H1 (cell line): ENCODE results near the gene RPS6KL1. TPM values are rescaled to one million over a fixed set of nuclear protein-coding genes. Genes with fewer than 3 reads are reported as not detected.

Experiments
- CEBPB ChIP-seq: IDR thresholded peaks from 2 replicates; pipeline ENCODE4 v1.6.1; 2012; ENCODE audit warnings: low read depth, low read length
- CHD1 ChIP-seq: IDR thresholded peaks from 2 replicates; pipeline ENCODE4 v1.6.1; 2012; ENCODE audit warnings: low read depth, low read length, improper control_type of control experiment
- FOSL1 ChIP-seq: IDR thresholded peaks from 2 replicates; pipeline ENCODE4 v1.6.1; 2011; ENCODE audit warnings: mild to moderate bottlenecking, low read depth, low read length, moderate library complexity; ENCODE audit not compliant: insufficient read depth
- GTF2F1 ChIP-seq: IDR thresholded peaks from 2 replicates; pipeline ENCODE4 v1.6.1; 2012; ENCODE audit warnings: low read depth, low read length, improper control_type of control experiment, borderline replicate concordance
- POLR2AphosphoS5 ChIP-seq: IDR thresholded peaks from 2 replicates; pipeline ENCODE4 v1.6.1; 2011; ENCODE audit warnings: low read depth, low read length
- RBBP5 ChIP-seq: IDR thresholded peaks from 2 replicates; pipeline ENCODE4 v1.7.1; 2012; ENCODE audit warnings: low read depth, mild to moderate bottlenecking, inconsistent platforms, low read length, moderate library complexity, borderline replicate concordance
- SIN3A ChIP-seq, 2 experiments: IDR thresholded peaks in 1 of 2; conservative IDR thresholded peaks in 1 of 2; 2 replicates each; pipeline ENCODE4 v1.6.1; 2011 to 2012; ENCODE audit warnings: low read length in 2 of 2, improper control_type of control experiment in 1 of 2, low read depth in 1 of 2, mild to moderate bottlenecking in 1 of 2
- TAF1 ChIP-seq: IDR thresholded peaks from 2 replicates; pipeline ENCODE4 v1.6.1; 2011; ENCODE audit warnings: mild to moderate bottlenecking, low read depth, low read length
- TCF12 ChIP-seq: IDR thresholded peaks from 2 replicates; pipeline ENCODE4 v1.6.1; 2011; ENCODE audit warnings: low read depth, mild to moderate bottlenecking, low read length
- polyA plus RNA-seq, 7 experiments: library from polyadenylated mRNA; depleted of rRNA in 3 of 7; stranded (reverse) in 5 of 7; unstranded in 2 of 7; fragments of >200 nt in 5 of 7; fragments of 200-250 nt in 2 of 7; gene quantifications; 1 replicate in 5 of 7; 2 replicates in 1 of 7; 4 replicates in 1 of 7; pipeline versions ENCODE4 v1.2.1 to v1.2.3, GENCODE V29; 2011 to 2013; ENCODE audit warnings: missing spikeins in 2 of 7, mixed read lengths in 2 of 7
- total RNA-seq: library from RNA; stranded (reverse); fragmentation: NEBNext Ultra II Directional; extraction: Animal tissue kit (Norgen Biotek cat#: 25700); gene quantifications from 2 replicates; pipeline ENCODE4 v1.2.1, GENCODE V29; 2021
- TF ChIP-seq, protein P1 (sequence below): fragments of 300-600 bp; sonication (generic); IDR thresholded peaks from 2 replicates; pipeline ENCODE4 v1.7.1; 2012; ENCODE audit warnings: low read length, moderate library complexity, mild to moderate bottlenecking, inconsistent platforms; ENCODE audit not compliant: insufficient replicate concordance

The RPS6KL1 gene
- total and polyA plus RNA-seq, 2 of the 8 experiments (the other 6 are each of a cell fraction or from before 2014, with no cell fraction given) = 9.8 to 13.8 TPM

DNA sequence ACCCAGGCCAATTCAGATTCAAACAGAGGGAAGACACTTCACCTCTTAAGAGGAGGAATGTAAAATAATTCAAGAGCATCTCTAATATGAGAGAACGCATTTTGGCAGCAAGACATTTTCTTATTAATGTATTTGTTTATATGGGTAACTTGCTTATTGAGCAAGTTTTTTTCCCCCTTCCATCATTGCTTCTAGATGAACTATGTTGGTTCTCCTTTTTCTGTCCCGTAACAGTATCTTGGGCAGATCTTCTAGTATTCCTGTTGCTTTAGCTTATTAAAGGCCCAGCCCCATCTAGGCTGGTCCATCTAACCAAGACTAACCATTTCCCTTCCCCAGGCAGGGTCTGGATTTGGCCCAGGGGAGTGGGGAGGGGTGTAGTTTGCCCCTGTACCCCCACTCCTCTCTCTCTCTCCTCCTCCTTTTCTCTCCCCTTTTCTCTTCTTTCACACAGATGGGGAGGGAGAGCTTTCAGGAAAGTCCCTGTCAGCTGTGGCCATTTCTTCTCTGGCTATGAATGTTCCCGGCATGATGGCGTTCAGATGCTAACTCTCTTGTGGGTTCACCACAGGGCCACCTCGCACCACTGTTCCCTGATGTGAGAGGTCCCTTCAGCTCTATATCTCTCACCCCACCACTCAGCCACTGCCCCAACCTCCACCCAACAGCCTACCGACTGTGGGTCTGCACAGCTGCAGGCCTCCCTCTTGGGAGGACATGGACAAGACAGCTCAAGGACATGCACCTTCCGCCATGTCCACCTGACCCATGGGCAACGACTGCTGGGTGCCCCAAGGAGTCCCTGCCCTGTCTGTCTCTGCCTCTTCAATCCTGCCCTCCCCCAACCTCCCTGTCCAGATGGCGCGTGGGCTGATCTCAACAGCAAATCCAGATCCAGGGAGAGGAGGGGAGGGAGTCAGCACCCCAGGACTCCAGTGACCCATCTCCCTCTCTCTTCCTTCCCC, 15.8 kb upstream of the RPS6KL1 start (continued):
- TF ChIP-seq, protein P1, sequence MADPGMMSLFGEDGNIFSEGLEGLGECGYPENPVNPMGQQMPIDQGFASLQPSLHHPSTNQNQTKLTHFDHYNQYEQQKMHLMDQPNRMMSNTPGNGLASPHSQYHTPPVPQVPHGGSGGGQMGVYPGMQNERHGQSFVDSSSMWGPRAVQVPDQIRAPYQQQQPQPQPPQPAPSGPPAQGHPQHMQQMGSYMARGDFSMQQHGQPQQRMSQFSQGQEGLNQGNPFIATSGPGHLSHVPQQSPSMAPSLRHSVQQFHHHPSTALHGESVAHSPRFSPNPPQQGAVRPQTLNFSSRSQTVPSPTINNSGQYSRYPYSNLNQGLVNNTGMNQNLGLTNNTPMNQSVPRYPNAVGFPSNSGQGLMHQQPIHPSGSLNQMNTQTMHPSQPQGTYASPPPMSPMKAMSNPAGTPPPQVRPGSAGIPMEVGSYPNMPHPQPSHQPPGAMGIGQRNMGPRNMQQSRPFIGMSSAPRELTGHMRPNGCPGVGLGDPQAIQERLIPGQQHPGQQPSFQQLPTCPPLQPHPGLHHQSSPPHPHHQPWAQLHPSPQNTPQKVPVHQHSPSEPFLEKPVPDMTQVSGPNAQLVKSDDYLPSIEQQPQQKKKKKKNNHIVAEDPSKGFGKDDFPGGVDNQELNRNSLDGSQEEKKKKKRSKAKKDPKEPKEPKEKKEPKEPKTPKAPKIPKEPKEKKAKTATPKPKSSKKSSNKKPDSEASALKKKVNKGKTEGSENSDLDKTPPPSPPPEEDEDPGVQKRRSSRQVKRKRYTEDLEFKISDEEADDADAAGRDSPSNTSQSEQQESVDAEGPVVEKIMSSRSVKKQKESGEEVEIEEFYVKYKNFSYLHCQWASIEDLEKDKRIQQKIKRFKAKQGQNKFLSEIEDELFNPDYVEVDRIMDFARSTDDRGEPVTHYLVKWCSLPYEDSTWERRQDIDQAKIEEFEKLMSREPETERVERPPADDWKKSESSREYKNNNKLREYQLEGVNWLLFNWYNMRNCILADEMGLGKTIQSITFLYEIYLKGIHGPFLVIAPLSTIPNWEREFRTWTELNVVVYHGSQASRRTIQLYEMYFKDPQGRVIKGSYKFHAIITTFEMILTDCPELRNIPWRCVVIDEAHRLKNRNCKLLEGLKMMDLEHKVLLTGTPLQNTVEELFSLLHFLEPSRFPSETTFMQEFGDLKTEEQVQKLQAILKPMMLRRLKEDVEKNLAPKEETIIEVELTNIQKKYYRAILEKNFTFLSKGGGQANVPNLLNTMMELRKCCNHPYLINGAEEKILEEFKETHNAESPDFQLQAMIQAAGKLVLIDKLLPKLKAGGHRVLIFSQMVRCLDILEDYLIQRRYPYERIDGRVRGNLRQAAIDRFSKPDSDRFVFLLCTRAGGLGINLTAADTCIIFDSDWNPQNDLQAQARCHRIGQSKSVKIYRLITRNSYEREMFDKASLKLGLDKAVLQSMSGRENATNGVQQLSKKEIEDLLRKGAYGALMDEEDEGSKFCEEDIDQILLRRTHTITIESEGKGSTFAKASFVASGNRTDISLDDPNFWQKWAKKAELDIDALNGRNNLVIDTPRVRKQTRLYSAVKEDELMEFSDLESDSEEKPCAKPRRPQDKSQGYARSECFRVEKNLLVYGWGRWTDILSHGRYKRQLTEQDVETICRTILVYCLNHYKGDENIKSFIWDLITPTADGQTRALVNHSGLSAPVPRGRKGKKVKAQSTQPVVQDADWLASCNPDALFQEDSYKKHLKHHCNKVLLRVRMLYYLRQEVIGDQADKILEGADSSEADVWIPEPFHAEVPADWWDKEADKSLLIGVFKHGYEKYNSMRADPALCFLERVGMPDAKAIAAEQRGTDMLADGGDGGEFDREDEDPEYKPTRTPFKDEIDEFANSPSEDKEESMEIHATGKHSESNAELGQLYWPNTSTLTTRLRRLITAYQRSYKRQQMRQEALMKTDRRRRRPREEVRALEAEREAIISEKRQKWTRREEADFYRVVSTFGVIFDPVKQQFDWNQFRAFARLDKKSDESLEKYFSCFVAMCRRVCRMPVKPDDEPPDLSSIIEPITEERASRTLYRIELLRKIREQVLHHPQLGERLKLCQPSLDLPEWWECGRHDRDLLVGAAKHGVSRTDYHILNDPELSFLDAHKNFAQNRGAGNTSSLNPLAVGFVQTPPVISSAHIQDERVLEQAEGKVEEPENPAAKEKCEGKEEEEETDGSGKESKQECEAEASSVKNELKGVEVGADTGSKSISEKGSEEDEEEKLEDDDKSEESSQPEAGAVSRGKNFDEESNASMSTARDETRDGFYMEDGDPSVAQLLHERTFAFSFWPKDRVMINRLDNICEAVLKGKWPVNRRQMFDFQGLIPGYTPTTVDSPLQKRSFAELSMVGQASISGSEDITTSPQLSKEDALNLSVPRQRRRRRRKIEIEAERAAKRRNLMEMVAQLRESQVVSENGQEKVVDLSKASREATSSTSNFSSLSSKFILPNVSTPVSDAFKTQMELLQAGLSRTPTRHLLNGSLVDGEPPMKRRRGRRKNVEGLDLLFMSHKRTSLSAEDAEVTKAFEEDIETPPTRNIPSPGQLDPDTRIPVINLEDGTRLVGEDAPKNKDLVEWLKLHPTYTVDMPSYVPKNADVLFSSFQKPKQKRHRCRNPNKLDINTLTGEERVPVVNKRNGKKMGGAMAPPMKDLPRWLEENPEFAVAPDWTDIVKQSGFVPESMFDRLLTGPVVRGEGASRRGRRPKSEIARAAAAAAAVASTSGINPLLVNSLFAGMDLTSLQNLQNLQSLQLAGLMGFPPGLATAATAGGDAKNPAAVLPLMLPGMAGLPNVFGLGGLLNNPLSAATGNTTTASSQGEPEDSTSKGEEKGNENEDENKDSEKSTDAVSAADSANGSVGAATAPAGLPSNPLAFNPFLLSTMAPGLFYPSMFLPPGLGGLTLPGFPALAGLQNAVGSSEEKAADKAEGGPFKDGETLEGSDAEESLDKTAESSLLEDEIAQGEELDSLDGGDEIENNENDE = no peak
- no peak for TF ChIP-seq FOSL1
- TF ChIP-seq CHD1 = no peak
- no peak for TF ChIP-seq TCF12
- TF ChIP-seq RBBP5 = no peak
- TF ChIP-seq TAF1 = no peak
- no peak for TF ChIP-seq CEBPB
- no peak for TF ChIP-seq SIN3A (conservative IDR thresholded peaks at IDR 0.05 in 1 of 2, IDR thresholded peaks at IDR 0.05 in 1 of 2; ENCODE audit: low read depth in 1 of 2, low read length in 2 of 2)
- TF ChIP-seq POLR2AphosphoS5 = no peak
- TF ChIP-seq GTF2F1 = no peak
